ENCODE measurements around the gene ANO3.

ANO3 gene

GRCh38 chr11:26649884-26650283 is 318.0 kb downstream of the ANO3 start:
- DNase-seq = peak; percentile 29

- no peak for DNase-seq
Measured at GRCh38 chr11:26651916-26652315, 320.0 kb downstream of the ANO3 start.

- no peak for DNase-seq
Measured at GRCh38 chr11:26655287-26655686, 323.4 kb downstream of the ANO3 start.

- DNase-seq = no peak
Measured at GRCh38 chr11:26662916-26663315, 331.0 kb downstream of the ANO3 start.

GRCh38 chr11:26665036-26665435 is 333.1 kb downstream of the ANO3 start:
- DNase-seq = no peak

GRCh38 chr11:26665946-26666345 is 334.0 kb downstream of the ANO3 start:
- DNase-seq = no peak

GRCh38 chr11:26675233-26675928 is 343.5 kb downstream of the ANO3 start:
- DNase-seq = no peak

- no peak for DNase-seq
Measured at GRCh38 chr11:26676641-26677040, 344.7 kb downstream of the ANO3 start.

GRCh38 chr11:26677566-26677965 is 345.6 kb downstream of the ANO3 start:
- no peak for DNase-seq

GRCh38 chr11:26687351-26687750 is 355.4 kb downstream of the ANO3 start:
- DNase-seq = no peak

GRCh38 chr11:26688701-26689100 is 356.8 kb downstream of the ANO3 start:
- no peak for DNase-seq

GRCh38 chr11:26696330-26696729 is 364.4 kb downstream of the ANO3 start:
- DNase-seq = no peak

GRCh38 chr11:26698224-26698623 is 366.3 kb downstream of the ANO3 start:
- DNase-seq = no peak

- DNase-seq = no peak
Measured at GRCh38 chr11:26700574-26701235, 368.8 kb downstream of the ANO3 start.

- no peak for DNase-seq
Measured at GRCh38 chr11:26702406-26702805, 370.5 kb downstream of the ANO3 start.

GRCh38 chr11:26703411-26704191 is 371.7 kb downstream of the ANO3 start:
- DNase-seq = no peak

GRCh38 chr11:26704249-26704648 is 372.3 kb downstream of the ANO3 start:
- DNase-seq = no peak

GRCh38 chr11:26706181-26706580 is 374.3 kb downstream of the ANO3 start:
- no peak for DNase-seq

GRCh38 chr11:26708736-26709456 is 377.0 kb downstream of the ANO3 start:
- DNase-seq = no peak

GRCh38 chr11:26710489-26710888 is 378.6 kb downstream of the ANO3 start:
- no peak for DNase-seq

- no peak for DNase-seq
Measured at GRCh38 chr11:26712497-26712896, 380.6 kb downstream of the ANO3 start.

All from NCI-H2029 treated with DMSO at 0.1 percent for 48 hours (cell line).